ENCODE results near the gene TCF7L1. TPM values are rescaled to one million over a fixed set of nuclear protein-coding genes. Genes with fewer than 3 reads are reported as not detected.

The TCF7L1 gene
- polyA plus RNA-seq, 1 donor from 2014 or later = not detected

DNA sequence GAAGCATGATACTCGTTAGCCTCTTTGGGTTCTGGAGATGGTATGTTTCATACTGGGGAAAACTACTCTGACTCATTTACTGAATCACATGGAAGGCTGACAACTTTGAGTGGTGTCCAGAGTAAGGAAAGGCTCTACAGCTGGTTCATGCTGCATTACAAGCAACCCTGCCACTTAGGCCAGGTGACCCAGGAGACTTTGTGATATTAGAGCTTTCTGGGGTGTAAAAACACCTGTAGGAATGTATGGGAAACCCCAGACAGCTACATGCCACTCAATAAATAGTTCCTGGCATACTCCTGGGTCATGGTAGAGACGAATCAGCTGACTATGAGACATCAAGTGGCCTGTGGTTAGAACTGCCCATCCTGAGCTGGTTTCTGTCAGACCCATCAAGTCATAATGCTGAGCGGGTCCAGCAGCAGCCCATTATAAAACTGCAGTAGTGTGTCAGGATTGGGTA, 21.3 kb upstream of the TCF7L1 start:
- Histone ChIP-seq H3K79me2 (replicated peaks; ENCODE audit: insufficient read depth, low read length) (no peaks in the 10 kb centered on the region), H3K27me3 (ENCODE audit: insufficient read depth, low read depth, low read length) (no peaks in the 10 kb centered on the region), H3K9me3 (ENCODE audit: low read length) (no peaks in the 10 kb centered on the region), H2AFZ (ENCODE audit: low read depth, low read length) (no peak overlapping the region), H3K36me3 (ENCODE audit: insufficient read depth, low read length) (no peaks in the 10 kb centered on the region), H3K4me3 (ENCODE audit: low read length) (no peak overlapping the region), H3K9ac (ENCODE audit: low read length) (no peak overlapping the region), H3K4me2 (ENCODE audit: low read length) (no peak overlapping the region), H3K27ac (ENCODE audit: low read length) (no peak overlapping the region), H3K9me2 (ENCODE audit: insufficient read depth, low read length) (no peaks in the 10 kb centered on the region), H4K20me1 (ENCODE audit: insufficient read depth) (no peaks in the 10 kb centered on the region), H3F3A (ENCODE audit: insufficient read depth, low read length, poor library complexity, severe bottlenecking) (no peaks in the 10 kb centered on the region)
- TF ChIP-seq EP300 (conservative IDR thresholded peaks at IDR 0.05; ENCODE audit: poor library complexity, severe bottlenecking) = no peak
- TF ChIP-seq SMC3 (conservative IDR thresholded peaks at IDR 0.05; ENCODE audit: poor library complexity) = no peak
- no peak for TF ChIP-seq TAF1 (IDR thresholded peaks at IDR 0.05; ENCODE audit: low read depth)
- TF ChIP-seq POLR2AphosphoS5 (IDR thresholded peaks at IDR 0.05) = no peak
- TF ChIP-seq EZH2 (IDR thresholded peaks at IDR 0.05; ENCODE audit: borderline replicate concordance, insufficient read depth, low read length, poor library complexity, severe bottlenecking) = no peak
- TF ChIP-seq CTCF (IDR thresholded peaks at IDR 0.05; ENCODE audit: poor library complexity, severe bottlenecking) = no peak
- TF ChIP-seq, protein P1, sequence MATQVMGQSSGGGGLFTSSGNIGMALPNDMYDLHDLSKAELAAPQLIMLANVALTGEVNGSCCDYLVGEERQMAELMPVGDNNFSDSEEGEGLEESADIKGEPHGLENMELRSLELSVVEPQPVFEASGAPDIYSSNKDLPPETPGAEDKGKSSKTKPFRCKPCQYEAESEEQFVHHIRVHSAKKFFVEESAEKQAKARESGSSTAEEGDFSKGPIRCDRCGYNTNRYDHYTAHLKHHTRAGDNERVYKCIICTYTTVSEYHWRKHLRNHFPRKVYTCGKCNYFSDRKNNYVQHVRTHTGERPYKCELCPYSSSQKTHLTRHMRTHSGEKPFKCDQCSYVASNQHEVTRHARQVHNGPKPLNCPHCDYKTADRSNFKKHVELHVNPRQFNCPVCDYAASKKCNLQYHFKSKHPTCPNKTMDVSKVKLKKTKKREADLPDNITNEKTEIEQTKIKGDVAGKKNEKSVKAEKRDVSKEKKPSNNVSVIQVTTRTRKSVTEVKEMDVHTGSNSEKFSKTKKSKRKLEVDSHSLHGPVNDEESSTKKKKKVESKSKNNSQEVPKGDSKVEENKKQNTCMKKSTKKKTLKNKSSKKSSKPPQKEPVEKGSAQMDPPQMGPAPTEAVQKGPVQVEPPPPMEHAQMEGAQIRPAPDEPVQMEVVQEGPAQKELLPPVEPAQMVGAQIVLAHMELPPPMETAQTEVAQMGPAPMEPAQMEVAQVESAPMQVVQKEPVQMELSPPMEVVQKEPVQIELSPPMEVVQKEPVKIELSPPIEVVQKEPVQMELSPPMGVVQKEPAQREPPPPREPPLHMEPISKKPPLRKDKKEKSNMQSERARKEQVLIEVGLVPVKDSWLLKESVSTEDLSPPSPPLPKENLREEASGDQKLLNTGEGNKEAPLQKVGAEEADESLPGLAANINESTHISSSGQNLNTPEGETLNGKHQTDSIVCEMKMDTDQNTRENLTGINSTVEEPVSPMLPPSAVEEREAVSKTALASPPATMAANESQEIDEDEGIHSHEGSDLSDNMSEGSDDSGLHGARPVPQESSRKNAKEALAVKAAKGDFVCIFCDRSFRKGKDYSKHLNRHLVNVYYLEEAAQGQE (IDR thresholded peaks at IDR 0.05; ENCODE audit: borderline replicate concordance) = no peak
- TF ChIP-seq MXI1 (conservative IDR thresholded peaks at IDR 0.05; ENCODE audit: poor library complexity, severe bottlenecking) = no peak
- no peak for TF ChIP-seq RAD21 (conservative IDR thresholded peaks at IDR 0.05)

- TF ChIP-seq CTCF (IDR thresholded peaks at IDR 0.05; ENCODE audit: poor library complexity, severe bottlenecking) (no peak), EP300 (conservative IDR thresholded peaks at IDR 0.05; ENCODE audit: poor library complexity, severe bottlenecking) (no peak), RAD21 (conservative IDR thresholded peaks at IDR 0.05) (no peak), SMC3 (conservative IDR thresholded peaks at IDR 0.05; ENCODE audit: poor library complexity) (no peak), EZH2 (IDR thresholded peaks at IDR 0.05; ENCODE audit: borderline replicate concordance, insufficient read depth, low read length, poor library complexity, severe bottlenecking) (no peak), TAF1 (IDR thresholded peaks at IDR 0.05; ENCODE audit: low read depth) (no peak), MXI1 (conservative IDR thresholded peaks at IDR 0.05; ENCODE audit: poor library complexity, severe bottlenecking) (no peak), POLR2AphosphoS5 (IDR thresholded peaks at IDR 0.05) (no peak)
- TF ChIP-seq, protein P1 (IDR thresholded peaks at IDR 0.05; ENCODE audit: borderline replicate concordance) = no peak
- Histone ChIP-seq H3K27ac (ENCODE audit: low read length) (no peak overlapping the region), H3K4me2 (ENCODE audit: low read length) (no peak overlapping the region), H2AFZ (ENCODE audit: low read depth, low read length) (no peak overlapping the region), H4K20me1 (ENCODE audit: insufficient read depth) (no peaks in the 10 kb centered on the region), H3K27me3 (ENCODE audit: insufficient read depth, low read depth, low read length) (no peaks in the 10 kb centered on the region), H3K36me3 (ENCODE audit: insufficient read depth, low read length) (no peaks in the 10 kb centered on the region), H3F3A (ENCODE audit: insufficient read depth, low read length, poor library complexity, severe bottlenecking) (no peaks in the 10 kb centered on the region), H3K79me2 (replicated peaks; ENCODE audit: insufficient read depth, low read length) (no peaks in the 10 kb centered on the region), H3K9me3 (ENCODE audit: low read length) (no peaks in the 10 kb centered on the region), H3K4me3 (ENCODE audit: low read length) (no peak overlapping the region), H3K9me2 (ENCODE audit: insufficient read depth, low read length) (no peaks in the 10 kb centered on the region), H3K9ac (ENCODE audit: low read length) (no peak overlapping the region)
Observed at GRCh38 chr2:85112906-85113625, 20.1 kb upstream of the TCF7L1 start.
